RPMI8226 (cell line): ENCODE data around the gene OR2W3.

ENCODE experiments used
- DNase-seq: peaks from one replicate; pipeline ENCODE4 v3.0.0-alpha.2; 2015

The OR2W3 gene

GRCh38 chr1:247895163-247895637 lies at the start of gene OR2W3:
Gene OR2W3 (plus strand): TSS chr1:247895587. CDS start chr1:247895587, 0 bp downstream.
- DNase-seq: no peak

- no peak for DNase-seq
Observed at GRCh38 chr1:247845693-247846017, 49.7 kb upstream of the OR2W3 start.

GRCh38 chr1:247848346-247848745 lies 47.0 kb upstream of the OR2W3 start:
- no peak for DNase-seq

- DNase-seq: no peak
Observed at GRCh38 chr1:247849616-247850015, 45.8 kb upstream of the OR2W3 start.

- DNase-seq: no peak
Observed at GRCh38 chr1:247854899-247855545, 40.4 kb upstream of the OR2W3 start.

GRCh38 chr1:247855911-247856310 lies 39.5 kb upstream of the OR2W3 start:
- no peak for DNase-seq

GRCh38 chr1:247857069-247857984 lies 38.1 kb upstream of the OR2W3 start, which contains the start of gene TRIM58:
Gene TRIM58 (plus strand): TSS chr1:247857187. CDS start chr1:247857247, 60 bp downstream.
- peak; percentile 83 for DNase-seq

- DNase-seq: no peak
Observed at GRCh38 chr1:247857985-247858619, 37.3 kb upstream of the OR2W3 start.

GRCh38 chr1:247862756-247863155 lies 32.6 kb upstream of the OR2W3 start:
- DNase-seq: no peak

- DNase-seq: no peak
Observed at GRCh38 chr1:247864644-247865043, 30.7 kb upstream of the OR2W3 start.

GRCh38 chr1:247865416-247865815 lies 30.0 kb upstream of the OR2W3 start:
- DNase-seq: no peak

- DNase-seq: no peak
Observed at GRCh38 chr1:247883346-247883745, 12.0 kb upstream of the OR2W3 start.

- no peak for DNase-seq
Observed at GRCh38 chr1:247884797-247885413, 10.5 kb upstream of the OR2W3 start.

- no peak for DNase-seq
Observed at GRCh38 chr1:247895976-247896375, 589 bp downstream of the OR2W3 start.

- DNase-seq: no peak
Observed at GRCh38 chr1:247904122-247904521, 8.7 kb downstream of the OR2W3 start.

GRCh38 chr1:247905181-247905580 lies 9.8 kb downstream of the OR2W3 start:
- DNase-seq: no peak

GRCh38 chr1:247905910-247906503 lies 10.6 kb downstream of the OR2W3 start:
- DNase-seq: no peak

- peak; percentile 49 for DNase-seq
Observed at GRCh38 chr1:247906504-247907047, 11.2 kb downstream of the OR2W3 start.

GRCh38 chr1:247908766-247909165 lies 13.4 kb downstream of the OR2W3 start:
- DNase-seq: no peak

- DNase-seq: no peak
Observed at GRCh38 chr1:247913786-247914185, 18.4 kb downstream of the OR2W3 start.

GRCh38 chr1:247914941-247915662 lies 19.7 kb downstream of the OR2W3 start:
- DNase-seq: no peak

GRCh38 chr1:247919952-247920351 lies 24.6 kb downstream of the OR2W3 start, which contains the start of gene OR2T8:
Gene OR2T8 (plus strand): TSS chr1:247920252. CDS start chr1:247921018, 766 bp downstream.
- DNase-seq: no peak
